Vagina (tissue), 2 donors: ENCODE results near the gene CFAP52. TPM values are rescaled to one million over a fixed set of nuclear protein-coding genes. Genes with fewer than 3 reads are reported as not detected.

Source experiments
- DNase-seq, 2 donors: peaks; one replicate each; pipeline ENCODE4 v3.0.0-alpha.2; 2017; ENCODE audit errors: extremely low spot score in 2 of 2
- H3K27ac ChIP-seq: fragments of 200-600 bp; sonication (generic); one replicate; pipeline ENCODE4 v1.5.1; 2019
- H3K27me3 ChIP-seq: fragments of 200-600 bp; sonication (generic); one replicate; pipeline ENCODE4 v1.5.1; 2019
- H3K36me3 ChIP-seq, 2 donors: fragments of 200-600 bp; sonication (generic); one replicate each; pipeline ENCODE4 v1.5.1; 2017 to 2019
- H3K4me1 ChIP-seq: fragments of 200-600 bp; sonication (generic); one replicate; pipeline ENCODE4 v1.5.1; 2019
- H3K4me3 ChIP-seq, 2 donors: fragments of 200-600 bp; sonication (generic); 1 replicate in 1 of 2; 2 replicates in 1 of 2; pipeline ENCODE4 v1.5.1; 2016 to 2019
- H3K9me3 ChIP-seq: fragments of 200-600 bp; sonication (generic); one replicate; pipeline ENCODE4 v1.5.1; 2019
- POLR2A ChIP-seq, 2 donors: fragments of 450-650 bp; IDR thresholded peaks; one replicate each; pipeline ENCODE4 v1.6.1; 2017; ENCODE audit warnings: antibody characterized with exemption in 2 of 2, mild to moderate bottlenecking in 2 of 2, moderate library complexity in 2 of 2
- POLR2AphosphoS5 ChIP-seq, 2 donors: sonication (generic); formaldehyde crosslinking; IDR thresholded peaks; one replicate each; pipeline ENCODE4 v1.9.0; 2017; ENCODE audit warnings: antibody characterized with exemption in 2 of 2, mild to moderate bottlenecking in 2 of 2, low read depth in 1 of 2; ENCODE audit not compliant: insufficient read depth in 1 of 2
- intact Hi-C: fragments of 100-400 bp; cut with DNase I; formaldehyde crosslinking; loops from one replicate; pipeline ENCODE4 v1.15.1; 2023
- total RNA-seq: library from RNA; depleted of rRNA; stranded (reverse); fragments of >200 nt; gene quantifications from one replicate; pipeline ENCODE4 v1.2.3, GENCODE V29; 2016
- TF ChIP-seq, protein P1 (sequence below), 3 experiments: fragments of 450-650 bp in 2 of 3; fragments of 200-600 bp in 1 of 3; sonication (generic) in 1 of 3; IDR thresholded peaks; one replicate each; pipeline ENCODE4 v1.5.1; 2017 to 2019; ENCODE audit warnings: antibody characterized with exemption in 3 of 3, mild to moderate bottlenecking in 2 of 3, moderate library complexity in 2 of 3

Gene CFAP52
- total RNA-seq, 1 donor from 2014 or later = 2.5 TPM

DNA sequence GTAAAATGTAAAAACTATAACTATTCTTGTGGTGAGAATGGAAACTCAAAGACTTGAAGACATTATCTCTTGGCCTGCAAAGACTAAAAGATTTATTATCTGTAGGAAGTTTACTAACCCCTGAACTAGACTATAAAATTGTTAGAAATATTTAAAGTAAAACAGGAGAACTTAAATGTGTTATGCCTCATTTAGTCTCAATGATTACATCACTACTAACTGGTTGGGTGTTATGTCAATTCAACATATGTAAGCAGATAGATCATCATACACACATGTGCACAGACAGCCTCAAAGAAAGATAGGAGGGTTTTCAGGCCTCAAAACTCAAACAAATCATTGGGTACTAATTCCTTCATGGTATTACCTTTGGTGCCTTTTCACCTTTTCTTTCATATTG, 8.4 kb upstream of the CFAP52 start:
- TF ChIP-seq POLR2A (IDR thresholded peaks at IDR 0.05) = no peak
- TF ChIP-seq, protein P1, sequence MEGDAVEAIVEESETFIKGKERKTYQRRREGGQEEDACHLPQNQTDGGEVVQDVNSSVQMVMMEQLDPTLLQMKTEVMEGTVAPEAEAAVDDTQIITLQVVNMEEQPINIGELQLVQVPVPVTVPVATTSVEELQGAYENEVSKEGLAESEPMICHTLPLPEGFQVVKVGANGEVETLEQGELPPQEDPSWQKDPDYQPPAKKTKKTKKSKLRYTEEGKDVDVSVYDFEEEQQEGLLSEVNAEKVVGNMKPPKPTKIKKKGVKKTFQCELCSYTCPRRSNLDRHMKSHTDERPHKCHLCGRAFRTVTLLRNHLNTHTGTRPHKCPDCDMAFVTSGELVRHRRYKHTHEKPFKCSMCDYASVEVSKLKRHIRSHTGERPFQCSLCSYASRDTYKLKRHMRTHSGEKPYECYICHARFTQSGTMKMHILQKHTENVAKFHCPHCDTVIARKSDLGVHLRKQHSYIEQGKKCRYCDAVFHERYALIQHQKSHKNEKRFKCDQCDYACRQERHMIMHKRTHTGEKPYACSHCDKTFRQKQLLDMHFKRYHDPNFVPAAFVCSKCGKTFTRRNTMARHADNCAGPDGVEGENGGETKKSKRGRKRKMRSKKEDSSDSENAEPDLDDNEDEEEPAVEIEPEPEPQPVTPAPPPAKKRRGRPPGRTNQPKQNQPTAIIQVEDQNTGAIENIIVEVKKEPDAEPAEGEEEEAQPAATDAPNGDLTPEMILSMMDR (IDR thresholded peaks at IDR 0.05) = no peak
- TF ChIP-seq POLR2AphosphoS5 (IDR thresholded peaks at IDR 0.05; ENCODE audit: insufficient read depth in 1 of 2, low read depth in 1 of 2) = no peak
- Histone ChIP-seq H3K27ac (no peak overlapping the region), H3K9me3 (no peaks in the 10 kb centered on the region), H3K4me1 (peaks cover 9% of the 10 kb centered on the region), H3K36me3 (peaks cover 0 to 23% of the 10 kb centered on the region in 2 donors), H3K27me3 (no peaks in the 10 kb centered on the region), H3K4me3 (no peak overlapping the region)
- no peak for DNase-seq
- intact Hi-C loops = no loop called here

DNA sequence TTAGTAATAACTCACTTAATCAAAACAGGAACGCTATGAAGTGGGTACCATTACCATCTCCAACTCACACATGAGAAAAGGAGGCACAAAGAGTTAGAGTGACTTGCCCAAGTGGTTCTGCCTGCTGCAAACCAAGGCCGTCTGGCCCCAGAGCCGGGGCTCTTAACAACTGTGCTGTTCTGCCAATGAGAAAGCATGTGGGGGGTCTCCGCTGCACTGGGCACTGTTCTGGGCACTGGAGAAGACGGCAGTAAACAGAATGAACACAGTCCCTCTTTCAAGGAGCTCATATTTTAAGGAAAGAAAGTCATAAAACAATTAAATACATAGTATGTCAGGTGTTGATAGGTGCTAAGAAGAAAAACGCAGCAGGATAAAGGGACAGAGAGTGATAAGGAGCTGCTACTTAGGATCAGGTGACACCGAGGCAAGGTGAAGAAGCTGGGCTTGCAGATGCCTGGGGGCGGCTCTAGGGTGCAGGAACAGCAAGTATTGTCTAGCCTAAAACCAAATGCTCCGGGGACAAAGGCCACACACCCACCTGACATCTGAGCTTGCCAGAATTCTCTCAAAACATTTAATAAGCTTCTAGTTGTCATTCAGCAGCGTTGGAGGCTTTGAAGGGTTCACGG, 7.4 kb upstream of the CFAP52 start:
- TF ChIP-seq, protein P1 (IDR thresholded peaks at IDR 0.05) = no peak
- TF ChIP-seq POLR2AphosphoS5 (IDR thresholded peaks at IDR 0.05; ENCODE audit: insufficient read depth in 1 of 2, low read depth in 1 of 2) = no peak
- TF ChIP-seq POLR2A (IDR thresholded peaks at IDR 0.05) = no peak
- no peak overlapping the region for H3K27ac ChIP-seq
- H3K4me3 ChIP-seq = no peak overlapping the region
- H3K27me3 ChIP-seq = no peaks in the 10 kb centered on the region
- no peaks in the 10 kb centered on the region for H3K9me3 ChIP-seq
- H3K4me1 ChIP-seq = peaks cover 17% of the 10 kb centered on the region
- DNase-seq = no peak
- peaks cover 0 to 23% of the 10 kb centered on the region in 2 donors for H3K36me3 ChIP-seq
- intact Hi-C loops = no loop called here

DNA sequence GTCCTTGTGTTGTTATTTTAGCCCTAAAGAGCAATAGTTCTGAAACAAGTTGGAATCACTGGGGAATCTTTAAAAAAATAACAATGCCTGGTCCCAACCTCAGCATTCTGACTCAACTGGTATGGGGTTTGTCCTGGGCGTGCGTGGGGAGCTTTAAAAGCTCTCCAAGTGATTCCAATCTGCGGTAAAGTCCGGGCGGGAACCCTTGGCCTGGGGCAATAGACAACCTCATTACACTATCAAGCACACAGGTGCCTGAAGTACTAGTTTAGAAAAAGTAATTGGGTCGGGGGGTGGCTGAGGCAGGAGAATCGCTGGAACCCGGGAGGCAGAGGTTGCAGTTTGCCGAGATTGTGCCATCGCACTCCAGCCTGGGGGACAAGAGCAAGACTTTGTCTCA, 5.2 kb upstream of the CFAP52 start:
- peaks cover 19% of the 10 kb centered on the region for H3K4me1 ChIP-seq
- H3K4me3 ChIP-seq = no peak overlapping the region
- H3K36me3 ChIP-seq = peaks cover 0 to 23% of the 10 kb centered on the region in 2 donors
- H3K27me3 ChIP-seq = no peaks in the 10 kb centered on the region
- intact Hi-C loops = no loop called here
- H3K27ac ChIP-seq = no peak overlapping the region
- DNase-seq = no peak
- H3K9me3 ChIP-seq = no peaks in the 10 kb centered on the region
- TF ChIP-seq, protein P1 (IDR thresholded peaks at IDR 0.05) = no peak
- TF ChIP-seq POLR2A (IDR thresholded peaks at IDR 0.05) (no peak), POLR2AphosphoS5 (IDR thresholded peaks at IDR 0.05; ENCODE audit: insufficient read depth in 1 of 2, low read depth in 1 of 2) (no peak)

DNA sequence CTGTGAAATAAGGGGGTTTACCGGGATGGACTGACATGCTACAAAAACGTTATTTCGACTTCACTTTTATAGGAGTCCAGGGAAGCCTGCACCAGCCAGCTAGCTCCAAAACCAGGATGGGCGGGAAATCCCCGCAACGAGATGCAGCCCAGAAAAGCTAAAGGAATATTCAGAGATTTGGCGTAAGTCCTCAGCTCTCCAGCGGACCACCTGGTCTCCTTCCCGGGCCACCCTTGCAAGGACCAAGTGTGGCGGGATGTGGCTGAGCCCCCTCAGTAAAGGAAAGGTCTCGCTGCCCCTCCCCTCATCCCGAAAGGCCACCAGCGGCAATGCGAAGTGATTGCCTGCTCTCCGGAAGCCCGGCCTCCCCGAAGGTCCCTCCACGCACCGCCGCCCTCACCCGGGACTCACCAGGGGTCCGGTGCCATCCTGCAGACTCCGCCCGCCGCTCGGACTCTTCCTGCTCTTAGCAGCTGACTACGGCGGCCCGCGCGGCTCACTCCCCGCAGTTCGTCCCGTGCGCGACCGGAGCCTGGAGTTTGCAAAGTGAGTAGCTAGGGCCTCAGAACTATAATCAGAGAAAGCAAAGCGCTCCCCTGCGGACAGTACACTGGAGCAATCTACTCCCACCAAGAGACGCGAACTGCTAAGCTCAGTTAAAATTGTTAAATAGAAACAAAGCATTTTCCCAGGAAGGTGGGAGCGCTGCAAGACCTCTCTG, 901 bp upstream of the CFAP52 start, which contains the start of gene STX8:
TSS of gene STX8 (minus strand) at position 440 of the 721 bp plus-strand sequence. CDS start at position 428, 12 bp downstream.
- DNase-seq = peak in 1 of 2 donors; percentile 87
- TF ChIP-seq, protein P1 (IDR thresholded peaks at IDR 0.05) = no peak
- TF ChIP-seq POLR2AphosphoS5 (IDR thresholded peaks at IDR 0.05; ENCODE audit: insufficient read depth in 1 of 2, low read depth in 1 of 2) = peak; percentile 82 to 83
- no peak for TF ChIP-seq POLR2A (IDR thresholded peaks at IDR 0.05)
- Histone ChIP-seq H3K4me1 (peaks cover 25% of the 10 kb centered on the region), H3K9me3 (no peaks in the 10 kb centered on the region), H3K27ac (peak within 1 kb of the TSS; percentile 51), H3K36me3 (no peaks in the 10 kb centered on the region), H3K4me3 (peak within 1 kb of the TSS; percentile 73 to 76), H3K27me3 (no peaks in the 10 kb centered on the region)
- intact Hi-C loops = no loop called here

DNA sequence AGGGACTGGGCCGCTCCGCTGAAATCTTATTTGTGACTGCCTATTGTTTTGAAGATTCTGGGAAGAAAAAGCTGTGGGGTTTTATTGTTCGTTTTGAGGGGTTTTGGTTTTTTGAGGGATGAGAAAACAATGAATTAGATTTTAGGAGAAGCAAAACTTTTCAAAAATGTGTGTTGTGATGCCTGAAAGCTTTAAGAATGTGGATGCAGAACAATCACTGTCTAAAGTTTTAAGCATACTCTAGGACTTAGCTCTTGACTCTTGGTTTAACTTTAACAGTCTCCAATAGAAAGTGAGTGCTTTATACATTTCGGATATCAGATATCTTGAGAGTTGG, 899 bp downstream of the CFAP52 start:
- DNase-seq = no peak
- H3K4me3 ChIP-seq = peak overlapping the region; percentile 73 to 76
- TF ChIP-seq POLR2AphosphoS5 (IDR thresholded peaks at IDR 0.05; ENCODE audit: insufficient read depth in 1 of 2, low read depth in 1 of 2) (no peak), POLR2A (IDR thresholded peaks at IDR 0.05) (no peak)
- TF ChIP-seq, protein P1 (IDR thresholded peaks at IDR 0.05) = no peak
- H3K27me3 ChIP-seq = no peaks in the 10 kb centered on the region
- intact Hi-C loops = no loop called here
- H3K27ac ChIP-seq = no peak overlapping the region
- H3K4me1 ChIP-seq = peaks cover 25% of the 10 kb centered on the region
- no peaks in the 10 kb centered on the region for H3K9me3 ChIP-seq
- no peaks in the 10 kb centered on the region for H3K36me3 ChIP-seq
